A673 (cell line): Measurements from ENCODE around the gene COA7.

ENCODE experiments used
- CTCF ChIP-seq: fragments of 300-800, 200-600 bp; sonication (generic); conservative IDR thresholded peaks from 2 replicates; pipeline ENCODE4 v1.5.1; 2017; ENCODE audit warnings: low read depth, mild to moderate bottlenecking, antibody characterized with exemption, low read length, moderate library complexity, mixed read lengths
- EZH2 ChIP-seq: fragments of 200-600 bp; sonication (generic); IDR thresholded peaks from 2 replicates; pipeline ENCODE4 v1.6.1; 2017; ENCODE audit warnings: borderline replicate concordance, low read depth, mild to moderate bottlenecking, mixed read lengths, antibody characterized with exemption, low read length; ENCODE audit not compliant: poor library complexity, severe bottlenecking

GRCh38 chr1:52651904-52652303 lies 46.2 kb downstream of the COA7 start:
- TF ChIP-seq CTCF: no peak
- TF ChIP-seq EZH2: no peak
